Loucy (cell line): ENCODE data around the gene POU2AF2.

Source experiments
- H2AFZ ChIP-seq: fragments of 200-600 bp; sonication (generic); 2 replicates; pipeline ENCODE4 v1.6.0; 2016; ENCODE audit warnings: antibody characterized with exemption, mild to moderate bottlenecking, low read length, moderate library complexity
- H3F3A ChIP-seq: fragments of 200-600 bp; 2 replicates; pipeline ENCODE4 v1.6.0; 2016; ENCODE audit warnings: antibody characterized with exemption, low read depth, mild to moderate bottlenecking
- H3K27me3 ChIP-seq: fragments of 200-600 bp; sonication (generic); 2 replicates; pipeline ENCODE4 v1.6.1; 2014; ENCODE audit warnings: low read length, mild to moderate bottlenecking; ENCODE audit not compliant: insufficient read depth, poor library complexity, severe bottlenecking
- H3K36me3 ChIP-seq: fragments of 200-600 bp; sonication (generic); 2 replicates; pipeline ENCODE4 v1.6.1; 2016; ENCODE audit warnings: low read length; ENCODE audit not compliant: insufficient read depth
- H3K4me1 ChIP-seq: fragments of 200-600 bp; sonication (generic); 2 replicates; pipeline ENCODE4 v1.5.1; 2014; ENCODE audit warnings: low read length, mild to moderate bottlenecking; ENCODE audit not compliant: insufficient read depth, poor library complexity, severe bottlenecking
- H3K4me2 ChIP-seq: fragments of 200-600 bp; sonication (generic); 2 replicates; pipeline ENCODE4 v1.6.0; 2014; ENCODE audit warnings: antibody characterized with exemption, low read length, low read depth, mild to moderate bottlenecking; ENCODE audit not compliant: poor library complexity, severe bottlenecking
- H3K4me3 ChIP-seq: fragments of 200-600 bp; sonication (generic); 2 replicates; pipeline ENCODE4 v1.5.1; 2014; ENCODE audit warnings: low read length, mild to moderate bottlenecking, mixed read lengths; ENCODE audit not compliant: poor library complexity, severe bottlenecking
- H3K79me2 ChIP-seq: fragments of 200-600 bp; sonication (generic); 2 replicates; pipeline ENCODE4 v1.6.1; 2014; ENCODE audit warnings: low read length; ENCODE audit not compliant: insufficient read depth
- H3K9ac ChIP-seq: fragments of 200-600 bp; sonication (generic); 2 replicates; pipeline ENCODE4 v1.6.0; 2014; ENCODE audit warnings: mild to moderate bottlenecking, low read depth, low read length, moderate library complexity; ENCODE audit not compliant: poor library complexity, severe bottlenecking
- H3K9me2 ChIP-seq: fragments of 200-600 bp; sonication (generic); replicated peaks from 2 replicates; pipeline ENCODE4 v1.6.1; 2016; ENCODE audit warnings: low read depth, low read length, mixed read lengths
- H3K9me3 ChIP-seq: fragments of 200-600 bp; sonication (generic); 2 replicates; pipeline ENCODE4 v1.6.1; 2014; ENCODE audit warnings: mild to moderate bottlenecking, antibody characterized with exemption, low read length, low read depth; ENCODE audit not compliant: insufficient read depth
- H4K20me1 ChIP-seq: fragments of 200-600 bp; sonication (generic); 2 replicates; pipeline ENCODE4 v1.6.0; 2014; ENCODE audit warnings: antibody characterized with exemption, low read length, mild to moderate bottlenecking; ENCODE audit not compliant: insufficient read depth, poor library complexity, severe bottlenecking
- EZH2phosphoT487 ChIP-seq: fragments of 200-600 bp; IDR thresholded peaks from 2 replicates; pipeline ENCODE4 v1.6.1; 2018; ENCODE audit warnings: antibody characterized with exemption, mild to moderate bottlenecking, moderate library complexity, borderline replicate concordance
- TF ChIP-seq, protein P1 (sequence below): fragments of 200-600 bp; sonication (generic); conservative IDR thresholded peaks from 2 replicates; pipeline ENCODE4 v1.5.1; 2014; ENCODE audit warnings: mild to moderate bottlenecking, antibody characterized with exemption, low read length

Gene POU2AF2

GRCh38 chr11:111300569-111300968 lies 55.0 kb downstream of the POU2AF2 start:
- Histone ChIP-seq H3K4me3 (no peak overlapping the region), H3K27me3 (no peaks in the 10 kb centered on the region), H3K4me1 (no peaks in the 10 kb centered on the region)

DNA sequence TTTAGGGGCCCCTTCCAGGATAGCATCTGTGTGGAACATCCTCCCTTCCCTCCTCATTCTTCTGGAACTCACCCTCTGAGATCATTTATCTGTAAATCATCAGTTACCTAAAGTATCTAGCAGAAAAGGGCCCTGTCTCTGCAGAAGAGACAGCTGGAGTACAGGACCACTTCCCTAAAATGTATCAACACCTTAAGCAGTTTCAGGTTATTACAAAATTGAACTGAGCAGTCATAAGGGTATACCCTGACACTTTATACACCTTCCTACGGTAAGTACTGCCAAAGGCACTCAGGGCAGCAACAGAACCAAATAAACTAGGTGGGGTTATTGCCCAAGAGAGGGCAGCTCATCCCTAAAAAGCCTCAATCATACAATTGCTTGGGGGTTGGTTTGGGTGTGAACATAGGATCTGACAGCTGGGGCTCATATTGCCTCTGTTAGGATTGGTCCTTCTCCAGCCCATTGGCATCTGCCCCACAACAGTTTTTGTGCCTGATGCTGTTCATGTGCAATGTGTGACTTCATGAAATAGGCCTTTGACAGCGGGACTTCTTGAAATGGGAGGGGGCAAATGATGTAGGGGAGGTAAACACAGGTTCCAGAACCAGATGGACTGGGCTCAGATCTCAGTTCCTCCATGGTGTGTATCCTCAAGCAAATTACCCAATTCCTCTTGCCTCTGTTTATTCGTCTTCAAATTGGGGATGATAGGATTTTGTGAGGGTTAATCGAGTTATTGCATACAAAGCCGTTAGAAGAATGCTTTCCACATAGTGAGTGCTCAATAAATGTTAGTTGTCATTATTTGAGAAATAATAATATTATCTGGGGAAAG lies 55.7 kb downstream of the POU2AF2 start:
- H3K27me3 ChIP-seq, result no peaks in the 10 kb centered on the region
- no peaks in the 10 kb centered on the region for H3K9me2 ChIP-seq
- no peak overlapping the region for H3K9ac ChIP-seq
- no peak for TF ChIP-seq EZH2phosphoT487
- TF ChIP-seq, protein P1, sequence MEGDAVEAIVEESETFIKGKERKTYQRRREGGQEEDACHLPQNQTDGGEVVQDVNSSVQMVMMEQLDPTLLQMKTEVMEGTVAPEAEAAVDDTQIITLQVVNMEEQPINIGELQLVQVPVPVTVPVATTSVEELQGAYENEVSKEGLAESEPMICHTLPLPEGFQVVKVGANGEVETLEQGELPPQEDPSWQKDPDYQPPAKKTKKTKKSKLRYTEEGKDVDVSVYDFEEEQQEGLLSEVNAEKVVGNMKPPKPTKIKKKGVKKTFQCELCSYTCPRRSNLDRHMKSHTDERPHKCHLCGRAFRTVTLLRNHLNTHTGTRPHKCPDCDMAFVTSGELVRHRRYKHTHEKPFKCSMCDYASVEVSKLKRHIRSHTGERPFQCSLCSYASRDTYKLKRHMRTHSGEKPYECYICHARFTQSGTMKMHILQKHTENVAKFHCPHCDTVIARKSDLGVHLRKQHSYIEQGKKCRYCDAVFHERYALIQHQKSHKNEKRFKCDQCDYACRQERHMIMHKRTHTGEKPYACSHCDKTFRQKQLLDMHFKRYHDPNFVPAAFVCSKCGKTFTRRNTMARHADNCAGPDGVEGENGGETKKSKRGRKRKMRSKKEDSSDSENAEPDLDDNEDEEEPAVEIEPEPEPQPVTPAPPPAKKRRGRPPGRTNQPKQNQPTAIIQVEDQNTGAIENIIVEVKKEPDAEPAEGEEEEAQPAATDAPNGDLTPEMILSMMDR, result no peak
- no peaks in the 10 kb centered on the region for H3K36me3 ChIP-seq
- H3K79me2 ChIP-seq, result no peaks in the 10 kb centered on the region
- H2AFZ ChIP-seq, result no peak overlapping the region
- H3K9me3 ChIP-seq, result no peaks in the 10 kb centered on the region
- H4K20me1 ChIP-seq, result no peaks in the 10 kb centered on the region
- H3K4me3 ChIP-seq, result no peak overlapping the region
- no peaks in the 10 kb centered on the region for H3K4me1 ChIP-seq
- H3K4me2 ChIP-seq, result no peak overlapping the region
- H3F3A ChIP-seq, result no peaks in the 10 kb centered on the region

More at GRCh38 chr11:111300569-111300968, 55.0 kb downstream of the POU2AF2 start:
- Histone ChIP-seq H3K4me2 (no peak overlapping the region), H4K20me1 (no peaks in the 10 kb centered on the region), H3F3A (no peaks in the 10 kb centered on the region), H3K9me2 (no peaks in the 10 kb centered on the region), H3K36me3 (no peaks in the 10 kb centered on the region), H2AFZ (no peak overlapping the region), H3K79me2 (no peaks in the 10 kb centered on the region), H3K9ac (no peak overlapping the region), H3K9me3 (no peaks in the 10 kb centered on the region)
- TF ChIP-seq, protein P1, result no peak
- TF ChIP-seq EZH2phosphoT487, result no peak

DNA sequence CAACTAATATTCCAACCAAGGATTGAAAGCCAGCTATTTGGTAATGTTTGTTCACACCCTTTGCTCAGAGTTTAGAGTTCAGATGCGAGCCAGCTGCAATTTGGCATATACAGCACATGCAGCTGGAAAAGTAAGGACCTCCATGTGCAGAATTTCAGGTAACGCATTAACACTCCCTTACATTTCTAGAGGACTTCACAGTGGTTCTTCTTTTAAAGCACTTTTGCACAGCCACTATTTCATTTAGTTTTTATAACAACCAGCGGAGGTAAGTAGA lies 56.3 kb downstream of the POU2AF2 start:
- H4K20me1 ChIP-seq, result no peaks in the 10 kb centered on the region

More for the DNA sequence above, 56.3 kb downstream of the POU2AF2 start:
- no peaks in the 10 kb centered on the region for H3K4me1 ChIP-seq
- no peaks in the 10 kb centered on the region for H3K36me3 ChIP-seq
- TF ChIP-seq, protein P1, result no peak
- TF ChIP-seq EZH2phosphoT487, result no peak
- H3K9me2 ChIP-seq, result no peaks in the 10 kb centered on the region
- H3K79me2 ChIP-seq, result no peaks in the 10 kb centered on the region
- H3F3A ChIP-seq, result no peaks in the 10 kb centered on the region
- H3K27me3 ChIP-seq, result no peaks in the 10 kb centered on the region
- H3K9me3 ChIP-seq, result no peaks in the 10 kb centered on the region
- H3K4me2 ChIP-seq, result no peak overlapping the region
- no peak overlapping the region for H3K9ac ChIP-seq
- H2AFZ ChIP-seq, result no peak overlapping the region
- H3K4me3 ChIP-seq, result no peak overlapping the region
